HG03575 (cell line): ENCODE results near the gene CYP51A1.

Source experiments
- ATAC-seq: cut with Tn5 transposase; IDR thresholded peaks from one replicate; pipeline ENCODE4 v1.9.1; 2021; ENCODE audit not compliant: unreplicated experiment, insufficient number of reproducible peaks, low FRiP score; ENCODE audit errors: extremely low read depth

Gene CYP51A1

GRCh38 chr7:92064438-92065029, 69.7 kb downstream of the CYP51A1 start:
- ATAC-seq = no peak
